Measurements from ENCODE around the gene LHFPL3. TPM values are rescaled to one million over a fixed set of nuclear protein-coding genes. Genes with fewer than 3 reads are reported as not detected.

Gene LHFPL3
- total and polyA plus RNA-seq, 2 of the 13 experiments (the other 11 are each of a cell fraction or from before 2014, with no cell fraction given), result not detected

GRCh38 chr7:104621321-104621720 lies 292.9 kb downstream of the LHFPL3 start:
- Histone ChIP-seq H3K4me1 (ENCODE audit: insufficient read depth, low read length) (no peaks in the 10 kb centered on the region), H3K9ac (ENCODE audit: insufficient read depth, low read depth, low read length) (no peak overlapping the region), H2AFZ (ENCODE audit: low read length) (no peak overlapping the region), H3K36me3 (replicated peaks in 1 of 2; ENCODE audit: control insufficient read depth in 1 of 2, insufficient read depth in 2 of 2, low read length in 2 of 2) (no peaks in the 10 kb centered on the region), H3K9me3 (ENCODE audit: low read length) (no peaks in the 10 kb centered on the region), H3K4me3 (replicated peaks in 1 of 3; ENCODE audit: insufficient read depth in 1 of 3, low read depth in 2 of 3, low read length in 3 of 3) (no peak overlapping the region), H3K27ac (ENCODE audit: extremely low read length, insufficient read depth, low read length) (no peak overlapping the region), H4K20me1 (ENCODE audit: insufficient read depth, low read length) (no peaks in the 10 kb centered on the region), H3K79me2 (ENCODE audit: insufficient read depth, low read length) (no peaks in the 10 kb centered on the region), H3K4me2 (ENCODE audit: low read depth, low read length) (no peak overlapping the region), H3K27me3 (ENCODE audit: control insufficient read depth in 1 of 2, insufficient read depth in 2 of 2, low read length in 2 of 2) (no peaks in the 10 kb centered on the region)
- no peak for ATAC-seq
- TF ChIP-seq ZBTB7B (CRISPR knock-in tag; IDR thresholded peaks at IDR 0.05), result no peak
- no peak for TF ChIP-seq SMAD9 (CRISPR knock-in tag; IDR thresholded peaks at IDR 0.05)
- no peak for TF ChIP-seq RBFOX2 (IDR thresholded peaks at IDR 0.05; ENCODE audit: low read depth, low read length)
- no peak for TF ChIP-seq AGO2 (optimal IDR thresholded peaks at IDR 0.05; ENCODE audit: low read depth, low read length)
- TF ChIP-seq NCOR1 (IDR thresholded peaks at IDR 0.05; ENCODE audit: borderline replicate concordance, low read length), result no peak
- no peak for TF ChIP-seq ZSCAN30 (CRISPR knock-in tag; IDR thresholded peaks at IDR 0.05)
- no peak for TF ChIP-seq SATB2 (CRISPR knock-in tag; IDR thresholded peaks at IDR 0.05)
- no peak for TF ChIP-seq FOXM1 (CRISPR knock-in tag; IDR thresholded peaks at IDR 0.05)
- intact Hi-C loops (cut with micrococcal nuclease; ENCODE audit: unreplicated experiment) (no loop called here), in situ Hi-C loops (cut with HindIII; ENCODE audit: extremely low pct_ligation_motif_present, low pct_unique_long_range_greater_than_20kb) (no loop called here)
- no TSS peak for BruUV-seq (replicated peaks)
- no peak for DNase-seq (ENCODE audit: low spot score)
- 6% methylated on average over 3 of the region's 3 CpGs for whole genome bisulfite sequencing (ENCODE audit: low lambda C conversion rate)
- ChIA-PET CTCF (ENCODE audit: low intra/inter-chr PET ratio, low total read pairs) (no interaction called here), POLR2A (no interaction called here)
- FAIRE-seq, result no peak

DNA sequence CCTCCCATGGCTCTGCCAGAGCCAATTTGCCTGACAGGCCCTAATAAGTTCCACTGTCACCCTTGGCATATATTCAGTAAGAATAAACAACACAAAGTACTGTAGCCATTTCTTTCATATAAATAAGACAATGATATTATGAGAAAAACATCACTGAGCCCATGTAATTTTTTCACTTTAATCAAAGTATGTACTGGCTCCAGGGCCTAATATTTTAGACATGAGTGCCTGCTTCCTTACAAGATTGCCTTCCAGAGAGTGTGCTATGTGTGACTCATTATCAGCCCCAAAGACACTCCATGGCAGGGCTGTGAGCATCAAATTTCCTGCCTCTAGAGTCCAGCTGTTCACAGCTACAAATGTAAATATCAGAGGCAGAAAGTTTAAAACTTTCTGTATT lies 297.6 kb downstream of the LHFPL3 start:
- no peak overlapping the region for H3K4me2 ChIP-seq (ENCODE audit: low read depth, low read length)
- no peaks in the 10 kb centered on the region for H3K27me3 ChIP-seq (ENCODE audit: control insufficient read depth in 1 of 2, insufficient read depth in 2 of 2, low read length in 2 of 2)
- BruUV-seq (replicated peaks), result no TSS peak
- no peak overlapping the region for H3K4me3 ChIP-seq (replicated peaks in 1 of 3; ENCODE audit: insufficient read depth in 1 of 3, low read depth in 2 of 3, low read length in 3 of 3)
- in situ Hi-C loops (cut with HindIII; ENCODE audit: extremely low pct_ligation_motif_present, low pct_unique_long_range_greater_than_20kb) (no loop called here), intact Hi-C loops (cut with micrococcal nuclease; ENCODE audit: unreplicated experiment) (no loop called here)
- no peak for DNase-seq (ENCODE audit: low spot score)
- FAIRE-seq, result no peak
- no peaks in the 10 kb centered on the region for H4K20me1 ChIP-seq (ENCODE audit: insufficient read depth, low read length)
- ATAC-seq, result no peak
- CTCF ChIA-PET (ENCODE audit: low intra/inter-chr PET ratio, low total read pairs), result no interaction called here
- H3K79me2 ChIP-seq (ENCODE audit: insufficient read depth, low read length), result no peaks in the 10 kb centered on the region
- POLR2A ChIA-PET, result no interaction called here
- no peaks in the 10 kb centered on the region for H3K9me3 ChIP-seq (ENCODE audit: low read length)
- H3K9ac ChIP-seq (ENCODE audit: insufficient read depth, low read depth, low read length), result no peak overlapping the region
- no peak overlapping the region for H3K27ac ChIP-seq (ENCODE audit: extremely low read length, insufficient read depth, low read length)
- H3K36me3 ChIP-seq (replicated peaks in 1 of 2; ENCODE audit: control insufficient read depth in 1 of 2, insufficient read depth in 2 of 2, low read length in 2 of 2), result no peaks in the 10 kb centered on the region
- H3K4me1 ChIP-seq (ENCODE audit: insufficient read depth, low read length), result no peaks in the 10 kb centered on the region
- H2AFZ ChIP-seq (ENCODE audit: low read length), result no peak overlapping the region
- no peak for TF ChIP-seq HOXA9 (CRISPR knock-in tag; IDR thresholded peaks at IDR 0.05; ENCODE audit: borderline replicate concordance)
- no peak for TF ChIP-seq SRF (IDR thresholded peaks at IDR 0.05; ENCODE audit: low read depth, low read length)
- TF ChIP-seq MTF1 (CRISPR knock-in tag; IDR thresholded peaks at IDR 0.05), result no peak
- TF ChIP-seq, protein P1, sequence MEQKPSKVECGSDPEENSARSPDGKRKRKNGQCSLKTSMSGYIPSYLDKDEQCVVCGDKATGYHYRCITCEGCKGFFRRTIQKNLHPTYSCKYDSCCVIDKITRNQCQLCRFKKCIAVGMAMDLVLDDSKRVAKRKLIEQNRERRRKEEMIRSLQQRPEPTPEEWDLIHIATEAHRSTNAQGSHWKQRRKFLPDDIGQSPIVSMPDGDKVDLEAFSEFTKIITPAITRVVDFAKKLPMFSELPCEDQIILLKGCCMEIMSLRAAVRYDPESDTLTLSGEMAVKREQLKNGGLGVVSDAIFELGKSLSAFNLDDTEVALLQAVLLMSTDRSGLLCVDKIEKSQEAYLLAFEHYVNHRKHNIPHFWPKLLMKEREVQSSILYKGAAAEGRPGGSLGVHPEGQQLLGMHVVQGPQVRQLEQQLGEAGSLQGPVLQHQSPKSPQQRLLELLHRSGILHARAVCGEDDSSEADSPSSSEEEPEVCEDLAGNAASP (CRISPR knock-in tag; IDR thresholded peaks at IDR 0.05; ENCODE audit: borderline replicate concordance), result no peak
- TF ChIP-seq, protein P2, sequence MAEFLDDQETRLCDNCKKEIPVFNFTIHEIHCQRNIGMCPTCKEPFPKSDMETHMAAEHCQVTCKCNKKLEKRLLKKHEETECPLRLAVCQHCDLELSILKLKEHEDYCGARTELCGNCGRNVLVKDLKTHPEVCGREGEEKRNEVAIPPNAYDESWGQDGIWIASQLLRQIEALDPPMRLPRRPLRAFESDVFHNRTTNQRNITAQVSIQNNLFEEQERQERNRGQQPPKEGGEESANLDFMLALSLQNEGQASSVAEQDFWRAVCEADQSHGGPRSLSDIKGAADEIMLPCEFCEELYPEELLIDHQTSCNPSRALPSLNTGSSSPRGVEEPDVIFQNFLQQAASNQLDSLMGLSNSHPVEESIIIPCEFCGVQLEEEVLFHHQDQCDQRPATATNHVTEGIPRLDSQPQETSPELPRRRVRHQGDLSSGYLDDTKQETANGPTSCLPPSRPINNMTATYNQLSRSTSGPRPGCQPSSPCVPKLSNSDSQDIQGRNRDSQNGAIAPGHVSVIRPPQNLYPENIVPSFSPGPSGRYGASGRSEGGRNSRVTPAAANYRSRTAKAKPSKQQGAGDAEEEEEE (CRISPR knock-in tag; IDR thresholded peaks at IDR 0.05; ENCODE audit: borderline replicate concordance), result no peak
- no peak for TF ChIP-seq ZNF350 (CRISPR knock-in tag; IDR thresholded peaks at IDR 0.05; ENCODE audit: borderline replicate concordance, low read depth)
- no peak for TF ChIP-seq AHR (CRISPR knock-in tag; IDR thresholded peaks at IDR 0.05)
- TF ChIP-seq, protein P3, sequence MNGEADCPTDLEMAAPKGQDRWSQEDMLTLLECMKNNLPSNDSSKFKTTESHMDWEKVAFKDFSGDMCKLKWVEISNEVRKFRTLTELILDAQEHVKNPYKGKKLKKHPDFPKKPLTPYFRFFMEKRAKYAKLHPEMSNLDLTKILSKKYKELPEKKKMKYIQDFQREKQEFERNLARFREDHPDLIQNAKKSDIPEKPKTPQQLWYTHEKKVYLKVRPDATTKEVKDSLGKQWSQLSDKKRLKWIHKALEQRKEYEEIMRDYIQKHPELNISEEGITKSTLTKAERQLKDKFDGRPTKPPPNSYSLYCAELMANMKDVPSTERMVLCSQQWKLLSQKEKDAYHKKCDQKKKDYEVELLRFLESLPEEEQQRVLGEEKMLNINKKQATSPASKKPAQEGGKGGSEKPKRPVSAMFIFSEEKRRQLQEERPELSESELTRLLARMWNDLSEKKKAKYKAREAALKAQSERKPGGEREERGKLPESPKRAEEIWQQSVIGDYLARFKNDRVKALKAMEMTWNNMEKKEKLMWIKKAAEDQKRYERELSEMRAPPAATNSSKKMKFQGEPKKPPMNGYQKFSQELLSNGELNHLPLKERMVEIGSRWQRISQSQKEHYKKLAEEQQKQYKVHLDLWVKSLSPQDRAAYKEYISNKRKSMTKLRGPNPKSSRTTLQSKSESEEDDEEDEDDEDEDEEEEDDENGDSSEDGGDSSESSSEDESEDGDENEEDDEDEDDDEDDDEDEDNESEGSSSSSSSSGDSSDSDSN (CRISPR knock-in tag; IDR thresholded peaks at IDR 0.05), result no peak
